NCI-H187 treated with DMSO at 0.1 percent for 48 hours (cell line): ENCODE data around the gene DNAJC10.
"Not testable (repeated sequence)": the region's sequence is repeated elsewhere in the genome, so short reads cannot be mapped to it uniquely, and the experiment has no call there.

Experiments used
- DNase-seq: peaks from one replicate; lab custom pipeline; 2025; lab: John Stamatoyannopoulos, UW

DNAJC10 gene

GRCh38 chr2:182726473-182726872 lies 10.4 kb downstream of the DNAJC10 start:
- DNase-seq, result no peak

DNA sequence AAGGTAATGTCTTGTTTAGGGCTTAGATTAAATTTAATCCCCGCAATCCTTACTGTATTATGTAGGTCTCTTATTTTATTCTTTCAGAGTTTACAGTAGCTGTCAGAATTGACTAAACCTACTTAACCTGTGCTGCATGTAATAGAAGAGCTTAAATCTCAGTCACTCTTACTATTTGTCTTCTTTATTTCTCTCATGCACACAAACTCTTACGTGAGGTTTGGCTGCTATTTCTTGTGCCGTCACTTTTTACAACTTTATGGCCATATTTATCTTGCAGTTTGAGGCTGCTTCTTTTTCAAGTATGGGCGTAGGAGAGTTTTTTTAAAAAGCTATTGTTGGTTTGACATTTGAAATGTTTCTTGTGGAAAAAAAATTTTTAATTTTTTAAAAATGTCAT lies 12.0 kb downstream of the DNAJC10 start:
- DNase-seq, result no peak

DNA sequence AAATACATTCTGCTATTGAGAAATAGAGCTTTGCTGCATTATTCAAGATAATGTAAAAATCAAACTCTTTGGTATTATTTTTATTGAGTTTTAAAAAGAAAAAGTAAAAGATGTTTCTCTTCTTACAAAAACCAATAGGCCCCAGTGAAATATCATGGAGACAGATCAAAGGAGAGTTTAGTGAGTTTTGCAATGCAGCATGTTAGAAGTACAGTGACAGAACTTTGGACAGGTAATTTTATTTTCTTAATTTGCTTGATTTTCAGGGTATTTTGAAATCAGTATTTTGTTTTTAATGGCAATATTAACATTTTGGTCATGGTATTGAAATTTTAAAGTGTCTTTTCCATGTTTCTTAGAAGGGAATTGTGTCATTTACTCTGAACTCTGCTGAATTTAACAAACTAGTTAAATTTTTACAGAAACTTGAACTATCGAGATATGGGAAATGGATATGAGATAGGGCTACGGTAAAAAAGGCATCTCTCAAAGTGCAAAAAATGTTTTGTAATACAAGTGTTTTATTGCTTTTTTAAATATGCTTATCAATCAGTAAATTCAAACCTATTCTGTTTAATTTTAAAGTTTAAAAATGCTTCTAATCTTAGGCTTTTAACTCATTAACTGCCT lies 13.8 kb downstream of the DNAJC10 start:
- DNase-seq, result no peak

GRCh38 chr2:182730486-182730885 lies 14.4 kb downstream of the DNAJC10 start:
- DNase-seq, result no peak

DNA sequence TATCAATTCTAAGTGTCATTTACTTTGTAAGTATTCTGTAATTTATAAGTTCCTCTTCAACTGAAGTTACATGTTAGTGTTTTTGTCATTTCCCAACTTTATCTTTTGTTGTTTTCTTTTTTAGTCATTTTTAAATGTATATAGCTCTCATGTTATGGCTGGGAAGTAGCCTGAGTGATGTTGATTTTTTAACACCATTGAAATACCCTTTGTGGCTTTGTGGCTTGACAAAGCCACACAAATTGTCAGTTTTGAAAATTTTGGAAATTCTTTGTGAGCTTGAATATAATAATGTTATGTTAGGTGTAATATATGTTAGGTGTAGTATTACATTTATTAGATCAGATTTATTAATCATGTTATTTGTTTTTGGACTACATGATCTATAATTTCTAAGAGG lies 16.7 kb downstream of the DNAJC10 start:
- DNase-seq, result no peak

DNA sequence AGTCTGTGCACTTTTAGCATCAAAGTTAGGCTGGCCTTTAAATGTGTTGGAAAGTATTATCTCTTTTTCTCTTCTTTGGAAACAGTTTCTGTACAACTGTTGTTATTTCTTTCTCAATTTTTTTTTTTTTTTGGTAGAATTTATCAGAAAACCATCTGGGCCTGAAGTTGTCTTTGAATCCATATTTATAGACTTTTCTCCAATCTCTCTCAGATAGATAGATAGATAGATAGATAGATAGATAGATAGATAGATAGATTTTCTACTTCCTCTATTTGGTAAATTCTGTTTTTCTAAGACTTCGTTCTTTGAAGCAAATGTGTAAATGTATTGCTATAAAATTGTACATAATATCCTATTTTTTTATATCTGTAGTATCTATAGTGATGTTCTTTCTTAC lies 17.5 kb downstream of the DNAJC10 start:
- DNase-seq, result no peak

DNA sequence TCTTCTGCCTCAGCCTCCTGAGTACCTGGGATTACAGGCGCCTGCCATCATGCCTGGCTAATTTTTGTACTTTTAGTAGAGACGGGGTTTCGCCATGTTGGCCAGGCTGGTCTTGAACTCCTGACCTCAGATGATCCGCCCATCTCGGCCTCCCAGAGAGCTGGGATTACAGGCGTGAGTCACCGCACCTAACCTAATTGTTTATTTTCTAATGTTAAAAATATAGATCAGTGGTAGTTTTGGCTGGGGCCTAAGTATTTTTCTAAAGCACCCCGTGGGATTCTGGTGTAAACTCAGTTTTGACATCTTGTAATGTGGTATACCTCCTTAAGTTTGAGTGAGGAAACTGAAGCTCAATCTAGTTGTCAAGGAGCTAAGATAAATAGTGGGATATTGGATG lies 20.8 kb downstream of the DNAJC10 start:
- not testable (repeated sequence) for DNase-seq

GRCh38 chr2:182740701-182741100 lies 24.6 kb downstream of the DNAJC10 start:
- DNase-seq, result no peak

DNA sequence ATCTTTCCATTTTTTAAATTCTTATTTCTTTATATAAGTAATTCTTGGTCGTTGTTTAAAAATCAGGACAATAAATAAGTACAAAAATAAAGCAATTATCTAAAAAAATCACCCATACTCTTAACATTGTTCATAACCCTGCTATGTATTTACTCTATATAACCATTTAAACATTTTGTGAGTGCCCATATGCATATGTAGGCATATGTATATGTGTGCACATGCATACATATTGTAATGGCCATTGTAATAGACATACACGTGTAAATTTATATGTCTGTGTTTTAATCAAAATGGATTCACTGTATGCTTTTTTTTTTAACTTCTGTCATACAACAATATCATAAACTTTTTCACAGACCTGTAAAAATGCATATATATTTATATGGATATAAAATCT lies 25.6 kb downstream of the DNAJC10 start:
- DNase-seq, result no peak

DNA sequence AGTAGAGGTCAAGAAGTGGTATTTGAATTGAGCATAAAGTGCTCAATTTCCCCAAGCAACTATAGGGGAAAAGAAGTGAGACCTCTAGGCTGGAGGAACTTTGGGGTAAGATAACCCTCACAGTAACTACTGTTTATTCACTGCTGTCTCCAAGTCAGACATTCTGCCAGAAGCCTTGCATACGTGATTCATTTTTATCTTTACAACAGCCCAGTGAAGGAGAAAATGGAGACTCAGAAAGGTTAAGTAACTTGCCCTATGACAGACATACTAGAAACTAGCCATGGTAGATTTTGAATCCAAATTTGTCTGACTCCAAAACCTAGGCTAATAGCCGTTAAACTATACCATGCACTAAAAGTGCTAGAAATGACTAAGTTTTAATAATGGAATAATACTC lies 28.4 kb downstream of the DNAJC10 start:
- no peak for DNase-seq

- no peak for DNase-seq
Observed at GRCh38 chr2:182745061-182745460, 29.0 kb downstream of the DNAJC10 start.

GRCh38 chr2:182745894-182746293 lies 29.8 kb downstream of the DNAJC10 start:
- DNase-seq, result not testable (repeated sequence)

DNA sequence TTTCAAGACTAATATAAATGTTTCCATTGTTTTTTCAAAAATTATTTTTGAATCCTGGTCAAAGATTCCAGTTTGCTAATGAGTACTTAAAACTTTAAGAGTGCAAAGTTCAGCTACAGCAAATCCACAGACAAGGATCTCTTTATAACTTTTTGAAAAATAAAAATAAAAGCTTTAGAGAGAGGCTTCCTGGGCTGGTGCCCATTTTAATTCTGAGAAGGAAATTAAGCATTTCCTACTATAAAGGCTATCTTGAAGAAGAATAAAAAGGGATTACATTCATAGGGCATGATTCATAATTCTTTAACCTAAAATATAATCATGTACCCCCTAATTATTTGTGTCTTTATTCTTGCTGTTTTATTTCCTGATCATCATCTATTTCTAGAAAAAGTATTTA lies 38.2 kb downstream of the DNAJC10 start:
- no peak for DNase-seq

DNA sequence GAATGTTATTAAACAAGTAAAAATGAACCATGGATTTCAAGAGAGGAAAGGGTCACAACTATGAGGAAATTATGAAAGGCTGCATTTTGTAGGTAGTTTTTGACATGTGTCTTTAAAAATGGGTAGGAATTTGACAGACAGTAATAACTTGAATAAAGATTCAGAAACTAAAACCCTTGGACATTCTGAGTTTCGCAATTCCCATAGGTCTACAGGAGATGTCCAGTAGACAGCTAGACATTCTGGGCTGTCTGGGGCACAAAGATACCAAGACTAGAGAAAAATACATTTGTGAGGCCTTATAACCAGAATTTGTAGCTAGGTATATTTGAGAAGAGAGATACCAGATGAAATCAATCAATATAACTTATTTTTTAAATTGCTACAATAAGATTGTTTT lies 42.3 kb downstream of the DNAJC10 start:
- no peak for DNase-seq

DNA sequence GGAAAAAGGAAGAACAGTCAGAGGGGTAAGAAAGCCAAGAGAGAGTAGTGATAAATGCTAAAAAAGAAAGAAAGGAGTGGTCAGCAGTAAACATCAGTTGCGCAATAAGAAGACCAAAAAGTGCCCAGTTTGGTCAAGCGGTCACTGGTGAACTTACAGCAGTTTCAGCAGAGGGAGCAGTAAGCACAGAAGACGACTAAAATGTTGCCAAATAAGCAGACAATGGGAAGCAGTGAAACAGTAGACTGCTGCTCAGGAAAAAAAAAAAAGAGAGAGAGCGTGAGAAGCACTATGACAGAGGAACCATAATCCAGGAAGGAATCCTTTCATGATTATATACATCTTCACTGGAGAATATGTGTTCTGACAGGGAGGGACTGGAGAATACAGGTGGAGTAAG lies 45.8 kb downstream of the DNAJC10 start:
- DNase-seq, result no peak

DNA sequence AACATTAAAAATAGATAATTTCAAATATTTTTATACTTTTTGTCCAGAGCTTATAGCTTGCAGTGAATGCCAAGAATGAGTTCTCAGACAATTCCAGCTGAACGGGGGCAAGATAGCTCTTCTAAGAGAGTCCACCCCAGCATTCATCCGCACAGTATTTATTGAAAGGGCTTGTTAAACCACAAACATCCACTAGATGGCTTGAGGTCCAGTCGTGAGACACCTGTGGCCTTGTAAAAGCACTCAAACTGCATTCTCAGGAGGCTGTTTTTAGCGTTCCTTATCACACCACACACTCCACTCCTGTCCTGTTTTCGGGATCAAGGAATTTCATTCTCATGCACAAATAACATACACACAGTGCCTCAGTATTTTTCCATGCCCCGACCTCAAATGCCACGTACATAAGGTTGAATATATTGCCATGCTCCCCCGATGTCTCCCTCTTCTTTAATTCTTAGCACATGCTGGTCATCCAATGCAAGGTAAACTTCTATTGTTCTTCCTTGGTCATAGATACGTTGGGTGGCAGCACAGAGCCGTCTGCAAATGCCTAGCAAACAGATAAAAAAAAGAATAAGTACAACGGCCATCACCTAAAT lies 47.4 kb downstream of the DNAJC10 start:
- DNase-seq, result no peak

DNA sequence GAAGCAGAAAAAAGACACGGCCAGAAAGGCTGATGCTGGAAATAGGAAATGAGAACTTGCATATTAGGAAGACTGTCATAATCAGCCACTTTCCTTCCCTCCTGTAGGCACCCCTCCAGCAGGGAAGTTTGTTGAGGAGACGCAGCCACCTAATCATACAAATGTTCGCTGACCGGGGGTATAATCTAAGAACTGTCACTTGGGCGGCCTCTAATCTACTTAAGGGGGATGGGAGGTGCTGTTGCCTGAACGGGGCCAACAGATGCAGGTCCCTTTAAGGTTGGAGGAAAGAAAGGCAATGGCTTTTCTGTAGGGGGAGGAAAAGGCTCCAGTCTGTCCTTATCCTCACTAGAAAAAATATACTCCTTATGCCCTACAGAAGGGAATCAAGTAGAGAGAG lies 50.6 kb downstream of the DNAJC10 start:
- no peak for DNase-seq

DNA sequence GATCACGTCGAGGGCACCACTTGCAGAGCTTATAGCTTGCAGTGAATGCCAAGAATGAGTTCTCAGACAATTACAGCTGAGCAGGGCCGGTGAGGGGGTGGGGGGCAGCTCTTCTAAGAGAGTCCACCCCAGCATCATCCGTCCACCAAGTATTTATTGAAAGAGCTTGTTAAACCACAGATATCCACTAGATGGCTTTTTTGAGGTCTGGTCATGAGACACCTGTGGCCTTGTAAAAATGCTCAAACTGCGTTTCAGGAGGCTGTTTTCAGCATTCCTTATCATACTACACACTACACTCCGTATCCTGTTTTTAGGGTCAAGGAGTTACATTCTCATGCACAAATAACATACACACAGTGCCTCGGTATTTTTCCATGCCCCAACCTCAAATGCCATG lies 51.5 kb downstream of the DNAJC10 start:
- no peak for DNase-seq

GRCh38 chr2:182768950-182769349 lies 52.9 kb downstream of the DNAJC10 start:
- not testable (repeated sequence) for DNase-seq

DNA sequence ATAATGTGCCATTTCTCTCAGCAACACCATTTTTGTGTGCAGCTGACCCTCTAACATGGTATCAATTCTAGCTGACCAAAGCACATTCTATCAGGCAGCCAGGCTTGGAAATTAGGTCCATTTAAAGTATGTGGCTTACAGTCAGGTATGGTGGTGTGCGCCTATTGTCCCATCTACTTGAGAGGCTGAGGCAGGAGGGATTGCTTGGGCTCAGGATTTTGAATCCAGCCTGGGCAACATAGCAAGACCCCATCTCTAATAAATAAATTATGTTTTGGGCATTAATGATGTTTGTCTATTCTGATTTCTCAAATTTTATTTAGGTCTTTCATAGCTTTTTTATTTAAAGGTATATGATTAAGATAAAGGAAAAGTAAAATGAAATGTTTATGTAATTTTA lies 63.3 kb downstream of the DNAJC10 start:
- no peak for DNase-seq

DNA sequence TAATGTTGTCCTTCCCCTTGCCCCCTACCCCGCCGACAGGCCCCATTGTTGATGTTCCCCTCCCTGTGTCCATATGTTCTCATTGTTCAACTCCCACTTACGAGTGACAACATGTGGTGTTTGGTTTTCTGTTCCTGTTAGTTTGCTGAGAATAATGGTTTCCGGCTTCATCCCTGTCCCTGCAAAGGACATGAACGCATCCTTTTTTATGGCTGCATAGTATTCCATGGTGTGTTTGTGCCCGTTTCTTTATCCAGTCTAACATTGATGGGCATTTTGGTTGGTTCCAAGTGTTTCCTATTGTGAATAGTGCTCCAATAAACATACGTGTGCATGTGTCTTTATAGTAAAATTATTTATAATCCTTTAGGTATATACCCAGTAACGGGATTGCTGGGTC lies 65.0 kb downstream of the DNAJC10 start:
- DNase-seq, result not testable (repeated sequence)

GRCh38 chr2:182782686-182783085 lies 66.6 kb downstream of the DNAJC10 start:
- not testable (repeated sequence) for DNase-seq

DNA sequence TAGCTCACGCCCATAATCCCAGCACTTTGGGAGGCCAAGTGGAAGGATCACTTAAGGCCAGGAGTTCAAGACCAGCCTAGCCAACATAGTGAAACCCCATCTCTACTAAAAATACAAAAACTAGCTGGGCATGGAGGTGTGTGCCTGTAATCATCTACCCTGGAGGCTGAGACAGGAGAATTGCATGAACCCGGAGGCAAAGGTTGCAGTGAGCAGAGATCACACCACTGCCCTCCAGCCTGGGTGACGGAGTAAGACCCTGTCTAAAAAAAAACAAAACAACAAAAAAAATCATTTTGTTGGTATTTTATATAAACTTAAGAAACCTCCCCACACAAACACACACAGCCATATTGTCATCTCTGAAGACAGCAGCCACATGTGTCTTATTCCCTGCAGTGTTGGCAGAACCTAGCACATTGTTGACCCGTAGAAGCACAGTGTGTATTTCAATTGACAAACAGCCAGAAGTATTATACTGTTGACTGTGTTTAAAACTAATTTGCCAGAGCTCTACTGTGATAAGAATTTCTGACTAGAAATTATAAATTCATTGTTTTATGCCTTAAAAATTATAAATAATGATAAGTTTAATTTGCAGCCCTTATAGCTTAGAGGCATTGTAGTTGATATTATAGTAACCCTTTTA lies 68.1 kb downstream of the DNAJC10 start:
- DNase-seq, result no peak

DNA sequence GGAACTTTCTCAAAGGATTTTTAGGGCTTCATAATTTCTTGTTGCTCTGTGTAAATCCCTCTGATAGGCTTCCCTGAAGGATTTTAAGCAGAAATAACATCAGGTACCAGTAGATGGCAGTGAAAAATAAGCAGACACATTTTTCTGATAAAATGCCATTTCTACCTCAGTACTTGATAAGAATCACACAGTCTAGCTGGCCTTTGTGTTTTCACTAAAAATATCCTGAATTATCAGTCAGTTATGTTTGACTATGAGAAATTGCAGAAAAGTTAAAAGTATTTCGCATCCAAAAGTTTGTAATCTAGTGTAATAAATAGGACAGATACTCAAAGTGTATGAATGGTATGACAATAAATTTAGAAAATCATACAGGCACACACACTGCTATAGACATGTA lies 68.7 kb downstream of the DNAJC10 start:
- no peak for DNase-seq
